SK-N-SH (cell line): ENCODE results near the gene LRRC26. TPM values are rescaled to one million over a fixed set of nuclear protein-coding genes. Genes with fewer than 3 reads are reported as not detected.

Source experiments
- CTCF ChIA-PET: fragments of 300-600, 350-600 bp; formaldehyde crosslinking; extraction: SDS; loops from one replicate; lab custom pipeline; 2021; lab: Yijun Ruan, JAX
- POLR2A ChIA-PET: fragments of 350-600 bp; sonication (Branson Sonifier 250); formaldehyde crosslinking; extraction: SDS; loops from one replicate; lab custom pipeline; 2020; ENCODE audit warnings: antibody characterized with exemption, inconsistent platforms; lab: Yijun Ruan, JAX
- DNase-seq: peaks from one replicate; pipeline ENCODE4 v3.0.0; 2012
- H2AFZ ChIP-seq: fragments of 200-600 bp; sonication (generic); 2 replicates; pipeline ENCODE4 v1.8.1; 2016; ENCODE audit warnings: antibody characterized with exemption, mild to moderate bottlenecking, low read depth
- H3F3A ChIP-seq: fragments of 200-600 bp; sonication (generic); replicated peaks from 2 replicates; pipeline ENCODE3; 2016; ENCODE audit warnings: antibody characterized with exemption, mild to moderate bottlenecking; ENCODE audit not compliant: insufficient read depth
- H3K27ac ChIP-seq, 2 experiments: fragments of 200-500 bp in 1 of 2; fragments of 200-600 bp in 1 of 2; sonication (Bioruptor generic) in 1 of 2; sonication (generic), shearing (Covaris generic) in 1 of 2; 2 replicates each; pipeline versions ENCODE4 v1.5.1 to v1.6.1; 2014 to 2016; ENCODE audit warnings: low read depth in 2 of 2, inconsistent platforms in 1 of 2, low read length in 1 of 2, mild to moderate bottlenecking in 1 of 2, mixed read lengths in 1 of 2
- H3K27me3 ChIP-seq: fragments of 200-600 bp; sonication (generic), shearing (Covaris generic); 2 replicates; pipeline ENCODE4 v1.6.1; 2016; ENCODE audit warnings: mixed run types; ENCODE audit not compliant: insufficient read depth
- H3K36me3 ChIP-seq, 2 experiments: fragments of 200-500 bp in 1 of 2; fragments of 200-600 bp in 1 of 2; sonication (Bioruptor generic) in 1 of 2; sonication (generic) in 1 of 2; replicated peaks in 1 of 2; 2 replicates each; pipeline versions ENCODE3 to v1.5.1; 2014 to 2016; ENCODE audit warnings: low read length in 1 of 2, mild to moderate bottlenecking in 1 of 2; ENCODE audit not compliant: insufficient read depth in 2 of 2, control insufficient read depth in 1 of 2
- H3K4me1 ChIP-seq, 2 experiments: fragments of 200-500 bp in 1 of 2; fragments of 200-600 bp in 1 of 2; sonication (Bioruptor generic) in 1 of 2; sonication (generic), shearing (Covaris generic) in 1 of 2; 2 replicates each; pipeline versions ENCODE4 v1.5.1 to v1.6.1; 2014 to 2016; ENCODE audit warnings: low read depth in 1 of 2, low read length in 1 of 2, mixed run types in 1 of 2; ENCODE audit not compliant: insufficient read depth in 2 of 2, control insufficient read depth in 1 of 2
- H3K4me2 ChIP-seq: fragments of 200-600 bp; sonication (generic), shearing (Covaris generic); 2 replicates; pipeline ENCODE4 v1.6.1; 2017; ENCODE audit warnings: mixed run types
- H3K4me3 ChIP-seq, 2 experiments: fragments of 200-500 bp in 1 of 2; fragments of 200-600 bp in 1 of 2; sonication (Bioruptor generic) in 1 of 2; sonication (generic), shearing (Covaris generic) in 1 of 2; 2 replicates each; pipeline versions ENCODE4 v1.5.1 to v1.8.1; 2014 to 2016; ENCODE audit warnings: low read depth in 2 of 2, inconsistent platforms in 1 of 2, low read length in 1 of 2, mild to moderate bottlenecking in 1 of 2, mixed read lengths in 1 of 2, moderate library complexity in 1 of 2
- H3K79me2 ChIP-seq: fragments of 200-600 bp; sonication (generic); 2 replicates; pipeline ENCODE4 v1.8.1; 2017; ENCODE audit warnings: mild to moderate bottlenecking; ENCODE audit not compliant: insufficient read depth
- H3K9ac ChIP-seq: fragments of 200-600 bp; sonication (generic); 2 replicates; pipeline ENCODE4 v1.6.1; 2017; ENCODE audit warnings: mixed run types
- H3K9me2 ChIP-seq: fragments of 200-600 bp; sonication (generic); 2 replicates; pipeline ENCODE4 v1.6.1; 2017; ENCODE audit warnings: mixed run types
- H3K9me3 ChIP-seq: fragments of 200-600 bp; sonication (generic); 2 replicates; pipeline ENCODE4 v1.6.1; 2017; ENCODE audit warnings: mixed run types, mild to moderate bottlenecking, moderate library complexity
- H4K20me1 ChIP-seq: fragments of 200-600 bp; sonication (generic); 2 replicates; pipeline ENCODE4 v1.6.1; 2017; ENCODE audit warnings: mild to moderate bottlenecking, mixed run types; ENCODE audit not compliant: insufficient read depth
- CTCF ChIP-seq: fragments of 200-600 bp; sonication (generic); IDR thresholded peaks from 2 replicates; pipeline ENCODE4 v1.6.1; 2017; ENCODE audit warnings: antibody characterized with exemption, mild to moderate bottlenecking, moderate library complexity
- FOXJ3 ChIP-seq: sonication (generic); formaldehyde crosslinking; IDR thresholded peaks from 2 replicates; pipeline ENCODE4 v1.5.1; 2020; ENCODE audit warnings: mild to moderate bottlenecking, missing genetic modification reagents
- GATA2 ChIP-seq: sonication (generic); formaldehyde crosslinking; IDR thresholded peaks from 2 replicates; pipeline ENCODE4 v1.5.0; 2020; ENCODE audit warnings: mild to moderate bottlenecking, missing genetic modification reagents
- IRF3 ChIP-seq: fragments of 150-350 bp; IDR thresholded peaks from 2 replicates; pipeline ENCODE4 v1.6.1; 2016; ENCODE audit warnings: mild to moderate bottlenecking, low read depth, low read length
- JUND ChIP-seq: IDR thresholded peaks from 2 replicates; pipeline ENCODE4 v1.4.0; 2012
- MAX ChIP-seq: IDR thresholded peaks from 2 replicates; pipeline ENCODE4 v1.4.0; 2012; ENCODE audit warnings: low read depth
- NFIC ChIP-seq: IDR thresholded peaks from 2 replicates; pipeline ENCODE4 v1.4.0; 2012; ENCODE audit warnings: borderline replicate concordance
- PBX3 ChIP-seq: IDR thresholded peaks from 2 replicates; pipeline ENCODE4; 2012
- POLR2AphosphoS5 ChIP-seq: IDR thresholded peaks from 2 replicates; pipeline ENCODE4 v1.6.1; 2012; ENCODE audit warnings: low read depth, low read length
- RAD21 ChIP-seq: IDR thresholded peaks from 2 replicates; pipeline ENCODE4 v1.6.1; 2012; ENCODE audit warnings: mild to moderate bottlenecking, low read length
- RCOR1 ChIP-seq: fragments of 150-350 bp; IDR thresholded peaks from 2 replicates; pipeline ENCODE4 v1.6.1; 2017; ENCODE audit warnings: antibody characterized with exemption, low read length
- REST ChIP-seq: IDR thresholded peaks from 2 replicates; pipeline ENCODE4 v1.6.1; 2012; ENCODE audit warnings: mild to moderate bottlenecking, low read depth, low read length, moderate library complexity
- RXRA ChIP-seq: IDR thresholded peaks from 2 replicates; pipeline ENCODE4 v1.4.0; 2012; ENCODE audit warnings: low read depth, mild to moderate bottlenecking, borderline replicate concordance
- SIN3A ChIP-seq: IDR thresholded peaks from 2 replicates; pipeline ENCODE4 v1.6.1; 2012; ENCODE audit warnings: low read depth, mild to moderate bottlenecking, low read length, moderate library complexity, borderline replicate concordance
- SMC3 ChIP-seq: IDR thresholded peaks from 2 replicates; pipeline ENCODE4 v1.6.1; 2012; ENCODE audit warnings: low read depth, low read length, improper control_type of control experiment
- TAF1 ChIP-seq: IDR thresholded peaks from 2 replicates; pipeline ENCODE4 v1.6.1; 2012; ENCODE audit warnings: low read depth, mild to moderate bottlenecking, low read length, moderate library complexity, borderline replicate concordance
- TEAD4 ChIP-seq: IDR thresholded peaks from 2 replicates; pipeline ENCODE4 v1.4.0; 2012; ENCODE audit warnings: mild to moderate bottlenecking, borderline replicate concordance; ENCODE audit not compliant: insufficient read depth
- ZBTB33 ChIP-seq: IDR thresholded peaks from 2 replicates; pipeline ENCODE4 v1.4.0; 2012; ENCODE audit warnings: low read depth, borderline replicate concordance
- WGBS: methylation state at CpG from one replicate; pipeline ENCODE4 v1.1.6; 2017; ENCODE audit warnings: low lambda C conversion rate; 5-methylcytosine and 5-hydroxymethylcytosine counted together
- polyA plus RNA-seq, 3 experiments: library from polyadenylated mRNA; depleted of rRNA; stranded (reverse); fragments of >200 nt; gene quantifications; 2 replicates each; pipeline ENCODE4 v1.2.3, GENCODE V29; 2012

LRRC26 gene
- polyA plus RNA-seq, 1 of the 3 experiments (the other 2 are of a cell fraction): not detected

- no peak for TF ChIP-seq RXRA
These were observed 6.0 kb downstream of the LRRC26 start (continued) for GRCh38 chr9:137163805-137164204.

- Histone ChIP-seq H3K9me3 (no peaks in the 10 kb centered on the region), H3K27me3 (peaks cover 27% of the 10 kb centered on the region), H3K4me1 (peaks cover 0 to 3% of the 10 kb centered on the region in 2 experiments; a peak in 1 of 4 replicates), H3K4me3 (no peak overlapping the region), H4K20me1 (no peaks in the 10 kb centered on the region), H2AFZ (no peak overlapping the region), H3K4me2 (no peak overlapping the region), H3K9me2 (no peaks in the 10 kb centered on the region), H3K36me3 (no peaks in the 10 kb centered on the region), H3K79me2 (no peaks in the 10 kb centered on the region), H3F3A (no peaks in the 10 kb centered on the region), H3K27ac (no peak overlapping the region), H3K9ac (no peak overlapping the region)
- no peak for DNase-seq
- TF ChIP-seq FOXJ3 (CRISPR knock-in tag) (no peak), RAD21 (no peak), ZBTB33 (no peak), REST (no peak), GATA2 (CRISPR knock-in tag) (no peak), POLR2AphosphoS5 (no peak), RCOR1 (no peak), IRF3 (no peak), SIN3A (no peak), TAF1 (no peak), CTCF (no peak), SMC3 (no peak), MAX (no peak), TEAD4 (no peak), NFIC (no peak), PBX3 (no peak), JUND (no peak)
- ChIA-PET POLR2A (no interaction called here), CTCF (interaction anchor here (1.1 kb wide), 1 partner anchor 9 kb away, joined by 3 read pairs; no protein-coding TSS in a partner anchor)
- 70% methylated on average over 22 of the region's 26 CpGs for WGBS
These were observed 6.5 kb downstream of the LRRC26 start for GRCh38 chr9:137163365-137163715.
